GM12865 (cell line): ENCODE results near the gene DNAH3.

Experiments used
- DNase-seq: peaks from one replicate; pipeline ENCODE4 v3.0.0; 2010; ENCODE audit warnings: low read depth
- H3K4me3 ChIP-seq: 2 replicates; pipeline ENCODE4 v1.5.1; 2011; ENCODE audit warnings: mild to moderate bottlenecking, low read depth, low read length, control low read depth
- TF ChIP-seq, protein P1 (sequence below): IDR thresholded peaks from 2 replicates; pipeline ENCODE4 v1.5.1; 2011; ENCODE audit warnings: low read length, control low read depth, low read depth, inconsistent platforms; ENCODE audit not compliant: insufficient read depth; ENCODE audit errors: missing control alignments

DNAH3 gene

DNA sequence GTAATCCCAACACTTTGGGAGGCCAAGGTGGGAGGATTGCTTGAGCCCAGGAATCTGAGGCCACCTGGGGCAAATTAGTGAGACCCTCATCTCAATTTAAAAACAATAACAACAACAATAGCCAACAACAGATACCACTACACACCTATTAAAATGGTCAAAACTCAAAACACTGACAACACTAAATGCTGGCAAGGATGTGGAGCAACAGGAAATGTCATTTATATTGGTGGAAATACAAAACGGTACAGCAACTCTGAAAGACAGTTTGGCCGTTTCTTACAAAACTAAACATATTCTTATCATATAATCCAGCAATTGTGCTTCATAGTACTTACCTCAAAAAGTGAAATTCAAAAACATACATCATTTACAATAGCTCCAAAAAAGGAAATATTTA lies 57.7 kb downstream of the DNAH3 start:
- TF ChIP-seq, protein P1, sequence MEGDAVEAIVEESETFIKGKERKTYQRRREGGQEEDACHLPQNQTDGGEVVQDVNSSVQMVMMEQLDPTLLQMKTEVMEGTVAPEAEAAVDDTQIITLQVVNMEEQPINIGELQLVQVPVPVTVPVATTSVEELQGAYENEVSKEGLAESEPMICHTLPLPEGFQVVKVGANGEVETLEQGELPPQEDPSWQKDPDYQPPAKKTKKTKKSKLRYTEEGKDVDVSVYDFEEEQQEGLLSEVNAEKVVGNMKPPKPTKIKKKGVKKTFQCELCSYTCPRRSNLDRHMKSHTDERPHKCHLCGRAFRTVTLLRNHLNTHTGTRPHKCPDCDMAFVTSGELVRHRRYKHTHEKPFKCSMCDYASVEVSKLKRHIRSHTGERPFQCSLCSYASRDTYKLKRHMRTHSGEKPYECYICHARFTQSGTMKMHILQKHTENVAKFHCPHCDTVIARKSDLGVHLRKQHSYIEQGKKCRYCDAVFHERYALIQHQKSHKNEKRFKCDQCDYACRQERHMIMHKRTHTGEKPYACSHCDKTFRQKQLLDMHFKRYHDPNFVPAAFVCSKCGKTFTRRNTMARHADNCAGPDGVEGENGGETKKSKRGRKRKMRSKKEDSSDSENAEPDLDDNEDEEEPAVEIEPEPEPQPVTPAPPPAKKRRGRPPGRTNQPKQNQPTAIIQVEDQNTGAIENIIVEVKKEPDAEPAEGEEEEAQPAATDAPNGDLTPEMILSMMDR = no peak
- no peak for DNase-seq
- H3K4me3 ChIP-seq = no peak overlapping the region

DNA sequence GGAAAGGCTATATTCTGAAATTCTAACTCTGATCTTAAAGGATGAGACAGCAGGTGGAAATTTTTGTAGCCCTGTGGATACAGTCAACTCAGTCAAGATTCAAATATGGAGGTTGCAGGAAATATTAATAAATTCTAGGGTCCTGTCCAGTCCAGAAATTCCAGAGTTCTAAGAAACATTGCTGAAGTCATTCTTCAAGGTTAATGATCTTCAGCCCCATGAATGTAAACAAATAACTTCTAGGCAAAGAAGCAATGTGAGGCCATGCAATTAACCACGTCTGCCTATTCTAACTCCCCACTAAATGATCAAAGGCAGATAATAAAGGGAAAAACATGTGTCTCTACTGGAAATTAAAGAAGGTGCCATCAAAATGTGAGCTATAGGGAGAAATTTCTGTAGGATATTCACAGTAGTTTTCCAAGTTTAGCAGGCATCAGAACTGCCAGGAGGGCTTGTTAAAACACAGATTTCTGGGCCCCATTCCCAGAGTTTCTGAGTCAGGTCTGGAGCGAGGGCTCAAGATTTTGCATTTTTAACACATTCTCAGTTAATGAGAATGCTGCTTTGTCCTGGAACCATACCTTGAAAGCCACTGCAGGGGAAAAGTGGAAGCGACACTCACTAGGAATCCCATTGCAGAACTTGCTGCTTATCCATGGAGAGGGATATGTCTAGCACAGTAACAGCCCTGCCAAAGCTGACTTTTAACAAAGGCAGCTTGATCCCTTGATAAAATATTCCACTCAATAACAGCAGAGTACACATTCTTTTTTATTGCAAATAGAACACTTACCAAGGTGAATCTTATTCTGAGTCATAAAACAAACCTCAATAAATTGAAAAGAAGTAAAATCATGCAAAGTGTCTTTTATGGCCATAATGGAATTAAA lies 61.8 kb downstream of the DNAH3 start:
- H3K4me3 ChIP-seq = no peak overlapping the region
- DNase-seq = no peak
- TF ChIP-seq, protein P1 = no peak

GRCh38 chr16:21088143-21088542 lies 62.5 kb downstream of the DNAH3 start:
- TF ChIP-seq, protein P1 = no peak
- no peak for DNase-seq
- H3K4me3 ChIP-seq = no peak overlapping the region

GRCh38 chr16:21084631-21085225 lies 65.9 kb downstream of the DNAH3 start:
- no peak for DNase-seq
- TF ChIP-seq, protein P1 = no peak

GRCh38 chr16:21083729-21084268 lies 66.8 kb downstream of the DNAH3 start:
- peak; percentile 52 for DNase-seq
- TF ChIP-seq, protein P1 = peak; percentile 75
- H3K4me3 ChIP-seq = no peak overlapping the region

More at GRCh38 chr16:21084631-21085225, 65.9 kb downstream of the DNAH3 start:
- H3K4me3 ChIP-seq = no peak overlapping the region

- DNase-seq = no peak
- TF ChIP-seq, protein P1 = no peak
- no peak overlapping the region for H3K4me3 ChIP-seq
Measured at GRCh38 chr16:21081329-21081728, 69.3 kb downstream of the DNAH3 start.

GRCh38 chr16:21078563-21078962 lies 72.1 kb downstream of the DNAH3 start:
- no peak overlapping the region for H3K4me3 ChIP-seq
- TF ChIP-seq, protein P1 = no peak
- DNase-seq = no peak
